HEK293 (cell line): ENCODE measurements around the gene GTSF1L.

Experiments used
- CTCF ChIA-PET: fragments of 350-600 bp; formaldehyde crosslinking; extraction: SDS; loops from one replicate; lab custom pipeline; 2021; ENCODE audit warnings: antibody characterized with exemption; lab: Yijun Ruan, JAX
- POLR2A ChIA-PET: fragments of 300-600 bp; formaldehyde crosslinking; extraction: SDS; loops from one replicate; lab custom pipeline; 2020; ENCODE audit warnings: antibody characterized with exemption, inconsistent platforms; lab: Yijun Ruan, JAX
- H3K27ac ChIP-seq: fragments of 200-500 bp; sonication (Bioruptor generic); 2 replicates; pipeline ENCODE4 v1.5.1; 2014; ENCODE audit warnings: low read depth, low read length, control low read depth, inconsistent platforms; ENCODE audit errors: extremely low read depth
- H3K36me3 ChIP-seq, 2 experiments: fragments of 200-500 bp in 1 of 2; sonication (Bioruptor generic) in 1 of 2; 1 replicate in 1 of 2; 2 replicates in 1 of 2; pipeline ENCODE4 v1.5.1; 2014 to 2017; ENCODE audit warnings: inconsistent platforms in 2 of 2, low read length in 2 of 2; ENCODE audit not compliant: control insufficient read depth in 2 of 2, insufficient read depth in 1 of 2
- H3K4me1 ChIP-seq: fragments of 200-500 bp; sonication (Bioruptor generic); 2 replicates; pipeline ENCODE4 v1.5.1; 2014; ENCODE audit warnings: mild to moderate bottlenecking, low read length, inconsistent platforms; ENCODE audit not compliant: control insufficient read depth, insufficient read depth
- H3K4me3 ChIP-seq: 2 replicates; pipeline ENCODE4 v1.5.1; 2011; ENCODE audit warnings: low read depth, mild to moderate bottlenecking, control low read depth, low read length, moderate library complexity
- H3K9me3 ChIP-seq: fragments of 200-500 bp; sonication (Bioruptor generic); 2 replicates; pipeline ENCODE4 v1.5.1; 2014; ENCODE audit warnings: low read depth, low read length, inconsistent platforms; ENCODE audit not compliant: control insufficient read depth, insufficient read depth
- GLIS1 ChIP-seq: fragments of 450-650 bp; formaldehyde crosslinking; IDR thresholded peaks from 2 replicates; pipeline ENCODE4 v1.5.1; 2016; ENCODE audit warnings: missing biosample characterization, missing genetic modification characterization
- TCF7L2 ChIP-seq: IDR thresholded peaks from 2 replicates; pipeline ENCODE4 v1.6.1; 2011; ENCODE audit warnings: low read depth, mild to moderate bottlenecking, inconsistent platforms, low read length, moderate library complexity, borderline replicate concordance
- ZEB2 ChIP-seq: fragments of 450-650 bp; formaldehyde crosslinking; IDR thresholded peaks from 2 replicates; pipeline ENCODE4 v1.5.1; 2016; ENCODE audit warnings: missing biosample characterization, missing genetic modification characterization
- ZFP37 ChIP-seq: fragments of 450-650 bp; formaldehyde crosslinking; IDR thresholded peaks from 2 replicates; pipeline ENCODE4 v1.5.1; 2016; ENCODE audit warnings: missing biosample characterization, missing genetic modification characterization
- ZIC2 ChIP-seq: fragments of 450-650 bp; formaldehyde crosslinking; IDR thresholded peaks from 2 replicates; pipeline ENCODE4 v1.5.1; 2016; ENCODE audit warnings: missing biosample characterization, missing genetic modification characterization
- ZNF211 ChIP-seq: fragments of 450-650 bp; formaldehyde crosslinking; IDR thresholded peaks from 2 replicates; pipeline ENCODE4 v1.5.1; 2016; ENCODE audit warnings: low read depth, missing biosample characterization, missing genetic modification characterization
- ZSCAN16 ChIP-seq: fragments of 450-650 bp; formaldehyde crosslinking; IDR thresholded peaks from 2 replicates; pipeline ENCODE4 v1.5.1; 2016; ENCODE audit warnings: missing biosample characterization, missing genetic modification characterization
- TF ChIP-seq, protein P1 (sequence below): fragments of 450-650 bp; formaldehyde crosslinking; IDR thresholded peaks from 2 replicates; pipeline ENCODE4 v1.5.1; 2016; ENCODE audit warnings: missing biosample characterization, missing genetic modification characterization
- TF ChIP-seq, protein P2 (sequence below): fragments of 450-650 bp; formaldehyde crosslinking; IDR thresholded peaks from 2 replicates; pipeline ENCODE4 v1.5.1; 2017; ENCODE audit warnings: missing biosample characterization, missing genetic modification characterization
- TF ChIP-seq, protein P3 (sequence below): fragments of 450-650 bp; formaldehyde crosslinking; IDR thresholded peaks from 2 replicates; pipeline ENCODE4 v1.5.1; 2016; ENCODE audit warnings: missing biosample characterization, missing genetic modification characterization, borderline replicate concordance
- TF ChIP-seq, protein P4 (sequence below): fragments of 450-650 bp; formaldehyde crosslinking; IDR thresholded peaks from 2 replicates; pipeline ENCODE4 v1.5.1; 2017; ENCODE audit warnings: missing biosample characterization, missing genetic modification characterization
- TF ChIP-seq, protein P5 (sequence below): fragments of 450-650 bp; formaldehyde crosslinking; IDR thresholded peaks from 2 replicates; pipeline ENCODE4 v1.5.1; 2016; ENCODE audit warnings: missing biosample characterization, missing genetic modification characterization

The GTSF1L gene

DNA sequence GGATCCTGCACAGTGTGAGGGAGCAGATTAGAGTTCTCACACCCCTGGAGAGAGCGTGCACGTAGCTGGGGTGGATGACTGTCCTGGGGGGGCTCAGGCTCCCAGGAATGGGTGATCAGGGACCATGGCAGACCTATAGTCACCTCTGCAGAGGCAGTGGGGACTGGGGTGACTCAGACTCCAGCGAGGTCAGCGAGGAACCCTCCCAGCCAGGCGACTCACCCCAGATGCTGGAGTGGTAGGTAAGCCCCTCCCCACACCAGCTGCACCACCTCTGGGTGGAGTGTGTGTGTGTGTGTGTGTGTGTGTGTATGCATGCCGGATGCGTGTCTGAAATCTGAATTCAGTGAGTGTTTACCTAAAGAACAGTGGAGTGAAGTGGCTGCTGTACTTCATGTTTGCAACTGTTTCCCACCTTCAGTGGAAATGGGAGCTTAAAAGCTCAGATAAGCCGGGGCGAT is 17.4 kb upstream of the GTSF1L start (continued):
- TF ChIP-seq ZIC2 (peak; percentile 29; the same call in 1 of the 2 replicates), GLIS1 (tag by site-specific recombination) (peak; percentile 91), ZFP37 (no peak)
- TF ChIP-seq, protein P1, sequence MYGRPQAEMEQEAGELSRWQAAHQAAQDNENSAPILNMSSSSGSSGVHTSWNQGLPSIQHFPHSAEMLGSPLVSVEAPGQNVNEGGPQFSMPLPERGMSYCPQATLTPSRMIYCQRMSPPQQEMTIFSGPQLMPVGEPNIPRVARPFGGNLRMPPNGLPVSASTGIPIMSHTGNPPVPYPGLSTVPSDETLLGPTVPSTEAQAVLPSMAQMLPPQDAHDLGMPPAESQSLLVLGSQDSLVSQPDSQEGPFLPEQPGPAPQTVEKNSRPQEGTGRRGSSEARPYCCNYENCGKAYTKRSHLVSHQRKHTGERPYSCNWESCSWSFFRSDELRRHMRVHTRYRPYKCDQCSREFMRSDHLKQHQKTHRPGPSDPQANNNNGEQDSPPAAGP, result peak; percentile 96
- TF ChIP-seq, protein P2, sequence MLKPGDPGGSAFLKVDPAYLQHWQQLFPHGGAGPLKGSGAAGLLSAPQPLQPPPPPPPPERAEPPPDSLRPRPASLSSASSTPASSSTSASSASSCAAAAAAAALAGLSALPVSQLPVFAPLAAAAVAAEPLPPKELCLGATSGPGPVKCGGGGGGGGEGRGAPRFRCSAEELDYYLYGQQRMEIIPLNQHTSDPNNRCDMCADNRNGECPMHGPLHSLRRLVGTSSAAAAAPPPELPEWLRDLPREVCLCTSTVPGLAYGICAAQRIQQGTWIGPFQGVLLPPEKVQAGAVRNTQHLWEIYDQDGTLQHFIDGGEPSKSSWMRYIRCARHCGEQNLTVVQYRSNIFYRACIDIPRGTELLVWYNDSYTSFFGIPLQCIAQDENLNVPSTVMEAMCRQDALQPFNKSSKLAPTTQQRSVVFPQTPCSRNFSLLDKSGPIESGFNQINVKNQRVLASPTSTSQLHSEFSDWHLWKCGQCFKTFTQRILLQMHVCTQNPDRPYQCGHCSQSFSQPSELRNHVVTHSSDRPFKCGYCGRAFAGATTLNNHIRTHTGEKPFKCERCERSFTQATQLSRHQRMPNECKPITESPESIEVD (tag by site-specific recombination), result no peak

DNA sequence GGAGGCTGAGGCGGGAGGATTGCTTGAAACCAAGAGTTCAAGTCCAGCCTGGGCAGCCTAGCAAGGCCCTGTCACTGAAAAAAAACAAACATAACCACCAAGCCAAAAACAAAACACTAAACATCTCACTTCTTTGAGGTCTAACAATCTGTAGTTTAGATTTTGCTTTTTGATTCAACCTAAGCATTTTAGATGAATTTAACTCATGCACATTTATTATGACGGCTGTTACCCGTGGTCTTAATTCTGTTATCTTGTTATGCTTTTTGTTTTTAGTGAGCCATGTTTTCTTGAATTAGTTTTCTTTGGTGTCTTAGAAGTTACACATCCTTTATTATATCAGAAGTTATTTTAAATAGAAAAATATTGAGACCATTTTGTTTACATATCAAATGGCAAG is 13.8 kb upstream of the GTSF1L start:
- Histone ChIP-seq H3K4me1 (no peaks in the 10 kb centered on the region), H3K4me3 (no peak overlapping the region), H3K9me3 (no peaks in the 10 kb centered on the region), H3K36me3 (no peaks in the 10 kb centered on the region), H3K27ac (no peak overlapping the region)
- TF ChIP-seq, protein P3, sequence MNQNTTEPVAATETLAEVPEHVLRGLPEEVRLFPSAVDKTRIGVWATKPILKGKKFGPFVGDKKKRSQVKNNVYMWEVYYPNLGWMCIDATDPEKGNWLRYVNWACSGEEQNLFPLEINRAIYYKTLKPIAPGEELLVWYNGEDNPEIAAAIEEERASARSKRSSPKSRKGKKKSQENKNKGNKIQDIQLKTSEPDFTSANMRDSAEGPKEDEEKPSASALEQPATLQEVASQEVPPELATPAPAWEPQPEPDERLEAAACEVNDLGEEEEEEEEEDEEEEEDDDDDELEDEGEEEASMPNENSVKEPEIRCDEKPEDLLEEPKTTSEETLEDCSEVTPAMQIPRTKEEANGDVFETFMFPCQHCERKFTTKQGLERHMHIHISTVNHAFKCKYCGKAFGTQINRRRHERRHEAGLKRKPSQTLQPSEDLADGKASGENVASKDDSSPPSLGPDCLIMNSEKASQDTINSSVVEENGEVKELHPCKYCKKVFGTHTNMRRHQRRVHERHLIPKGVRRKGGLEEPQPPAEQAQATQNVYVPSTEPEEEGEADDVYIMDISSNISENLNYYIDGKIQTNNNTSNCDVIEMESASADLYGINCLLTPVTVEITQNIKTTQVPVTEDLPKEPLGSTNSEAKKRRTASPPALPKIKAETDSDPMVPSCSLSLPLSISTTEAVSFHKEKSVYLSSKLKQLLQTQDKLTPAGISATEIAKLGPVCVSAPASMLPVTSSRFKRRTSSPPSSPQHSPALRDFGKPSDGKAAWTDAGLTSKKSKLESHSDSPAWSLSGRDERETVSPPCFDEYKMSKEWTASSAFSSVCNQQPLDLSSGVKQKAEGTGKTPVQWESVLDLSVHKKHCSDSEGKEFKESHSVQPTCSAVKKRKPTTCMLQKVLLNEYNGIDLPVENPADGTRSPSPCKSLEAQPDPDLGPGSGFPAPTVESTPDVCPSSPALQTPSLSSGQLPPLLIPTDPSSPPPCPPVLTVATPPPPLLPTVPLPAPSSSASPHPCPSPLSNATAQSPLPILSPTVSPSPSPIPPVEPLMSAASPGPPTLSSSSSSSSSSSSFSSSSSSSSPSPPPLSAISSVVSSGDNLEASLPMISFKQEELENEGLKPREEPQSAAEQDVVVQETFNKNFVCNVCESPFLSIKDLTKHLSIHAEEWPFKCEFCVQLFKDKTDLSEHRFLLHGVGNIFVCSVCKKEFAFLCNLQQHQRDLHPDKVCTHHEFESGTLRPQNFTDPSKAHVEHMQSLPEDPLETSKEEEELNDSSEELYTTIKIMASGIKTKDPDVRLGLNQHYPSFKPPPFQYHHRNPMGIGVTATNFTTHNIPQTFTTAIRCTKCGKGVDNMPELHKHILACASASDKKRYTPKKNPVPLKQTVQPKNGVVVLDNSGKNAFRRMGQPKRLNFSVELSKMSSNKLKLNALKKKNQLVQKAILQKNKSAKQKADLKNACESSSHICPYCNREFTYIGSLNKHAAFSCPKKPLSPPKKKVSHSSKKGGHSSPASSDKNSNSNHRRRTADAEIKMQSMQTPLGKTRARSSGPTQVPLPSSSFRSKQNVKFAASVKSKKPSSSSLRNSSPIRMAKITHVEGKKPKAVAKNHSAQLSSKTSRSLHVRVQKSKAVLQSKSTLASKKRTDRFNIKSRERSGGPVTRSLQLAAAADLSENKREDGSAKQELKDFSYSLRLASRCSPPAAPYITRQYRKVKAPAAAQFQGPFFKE (tag by site-specific recombination), result no peak
- no peak for TF ChIP-seq TCF7L2
- no peak for TF ChIP-seq ZNF211
- no peak for TF ChIP-seq ZSCAN16
- TF ChIP-seq, protein P4, sequence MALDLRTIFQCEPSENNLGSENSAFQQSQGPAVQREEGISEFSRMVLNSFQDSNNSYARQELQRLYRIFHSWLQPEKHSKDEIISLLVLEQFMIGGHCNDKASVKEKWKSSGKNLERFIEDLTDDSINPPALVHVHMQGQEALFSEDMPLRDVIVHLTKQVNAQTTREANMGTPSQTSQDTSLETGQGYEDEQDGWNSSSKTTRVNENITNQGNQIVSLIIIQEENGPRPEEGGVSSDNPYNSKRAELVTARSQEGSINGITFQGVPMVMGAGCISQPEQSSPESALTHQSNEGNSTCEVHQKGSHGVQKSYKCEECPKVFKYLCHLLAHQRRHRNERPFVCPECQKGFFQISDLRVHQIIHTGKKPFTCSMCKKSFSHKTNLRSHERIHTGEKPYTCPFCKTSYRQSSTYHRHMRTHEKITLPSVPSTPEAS (tag by site-specific recombination), result no peak
- CTCF ChIA-PET, result interaction anchor here (1.0 kb wide), 1 partner anchor 9 kb away, joined by 4 read pairs; no protein-coding TSS in a partner anchor
- POLR2A ChIA-PET, result no interaction called here

DNA sequence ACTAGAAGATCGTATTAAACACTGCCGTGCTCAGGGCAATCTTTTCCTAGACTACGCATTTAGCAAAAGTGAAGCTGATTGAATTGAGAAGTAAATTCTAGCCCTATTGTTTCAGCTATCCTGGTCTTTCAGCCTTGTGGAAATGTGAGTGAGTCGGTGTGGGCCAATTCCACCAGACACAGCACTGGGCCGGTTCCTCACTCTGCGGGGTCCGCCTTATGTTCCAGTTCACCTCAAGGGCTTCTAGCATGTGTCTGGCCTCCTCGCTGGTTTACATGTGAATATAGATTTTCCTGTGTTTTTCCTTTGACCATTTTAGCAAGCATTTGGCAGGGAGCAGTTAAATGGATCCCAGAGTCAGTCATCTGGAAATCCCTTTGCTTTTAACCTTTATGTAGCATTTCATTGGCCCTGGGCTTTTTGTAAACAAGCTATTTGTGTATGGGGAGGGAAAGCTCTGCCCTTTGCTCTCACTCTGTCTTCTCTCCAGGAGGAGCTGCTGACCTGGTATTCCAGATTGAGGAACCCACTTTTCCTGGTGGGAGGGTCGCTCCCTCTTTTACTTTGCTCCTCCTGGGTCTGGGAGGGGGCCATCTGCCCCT is 12.4 kb upstream of the GTSF1L start:
- Histone ChIP-seq H3K36me3 (no peaks in the 10 kb centered on the region), H3K27ac (no peak overlapping the region), H3K4me1 (no peaks in the 10 kb centered on the region), H3K9me3 (no peaks in the 10 kb centered on the region), H3K4me3 (no peak overlapping the region)
- CTCF ChIA-PET, result interaction anchor here (0.8 kb wide), 1 partner anchor 11 kb away, joined by 3 read pairs; no protein-coding TSS in a partner anchor
- TF ChIP-seq, protein P5, sequence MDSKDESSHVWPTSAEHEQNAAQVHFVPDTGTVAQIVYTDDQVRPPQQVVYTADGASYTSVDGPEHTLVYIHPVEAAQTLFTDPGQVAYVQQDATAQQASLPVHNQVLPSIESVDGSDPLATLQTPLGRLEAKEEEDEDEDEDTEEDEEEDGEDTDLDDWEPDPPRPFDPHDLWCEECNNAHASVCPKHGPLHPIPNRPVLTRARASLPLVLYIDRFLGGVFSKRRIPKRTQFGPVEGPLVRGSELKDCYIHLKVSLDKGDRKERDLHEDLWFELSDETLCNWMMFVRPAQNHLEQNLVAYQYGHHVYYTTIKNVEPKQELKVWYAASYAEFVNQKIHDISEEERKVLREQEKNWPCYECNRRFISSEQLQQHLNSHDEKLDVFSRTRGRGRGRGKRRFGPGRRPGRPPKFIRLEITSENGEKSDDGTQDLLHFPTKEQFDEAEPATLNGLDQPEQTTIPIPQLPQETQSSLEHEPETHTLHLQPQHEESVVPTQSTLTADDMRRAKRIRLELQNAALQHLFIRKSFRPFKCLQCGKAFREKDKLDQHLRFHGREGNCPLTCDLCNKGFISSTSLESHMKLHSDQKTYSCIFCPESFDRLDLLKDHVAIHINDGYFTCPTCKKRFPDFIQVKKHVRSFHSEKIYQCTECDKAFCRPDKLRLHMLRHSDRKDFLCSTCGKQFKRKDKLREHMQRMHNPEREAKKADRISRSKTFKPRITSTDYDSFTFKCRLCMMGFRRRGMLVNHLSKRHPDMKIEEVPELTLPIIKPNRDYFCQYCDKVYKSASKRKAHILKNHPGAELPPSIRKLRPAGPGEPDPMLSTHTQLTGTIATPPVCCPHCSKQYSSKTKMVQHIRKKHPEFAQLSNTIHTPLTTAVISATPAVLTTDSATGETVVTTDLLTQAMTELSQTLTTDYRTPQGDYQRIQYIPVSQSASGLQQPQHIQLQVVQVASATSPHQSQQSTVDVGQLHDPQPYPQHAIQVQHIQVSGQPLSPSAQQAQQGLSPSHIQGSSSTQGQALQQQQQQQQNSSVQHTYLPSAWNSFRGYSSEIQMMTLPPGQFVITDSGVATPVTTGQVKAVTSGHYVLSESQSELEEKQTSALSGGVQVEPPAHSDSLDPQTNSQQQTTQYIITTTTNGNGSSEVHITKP (tag by site-specific recombination), result peak; percentile 20; the same call in 1 of the 2 replicates
- TF ChIP-seq ZEB2 (tag by site-specific recombination), result no peak
- POLR2A ChIA-PET, result no interaction called here
